SK-N-SH (cell line): ENCODE data around the gene PHYH. TPM values are rescaled to one million over a fixed set of nuclear protein-coding genes. Genes with fewer than 3 reads are reported as not detected.

Source experiments
- GABPA ChIP-seq: IDR thresholded peaks from 2 replicates; pipeline ENCODE4 v1.4.0; 2012; ENCODE audit warnings: low read depth, mild to moderate bottlenecking
- GATA2 ChIP-seq: sonication (generic); formaldehyde crosslinking; IDR thresholded peaks from 2 replicates; pipeline ENCODE4 v1.5.0; 2020; ENCODE audit warnings: mild to moderate bottlenecking, missing genetic modification reagents
- NFIC ChIP-seq: IDR thresholded peaks from 2 replicates; pipeline ENCODE4 v1.4.0; 2012; ENCODE audit warnings: borderline replicate concordance
- RXRA ChIP-seq: IDR thresholded peaks from 2 replicates; pipeline ENCODE4 v1.4.0; 2012; ENCODE audit warnings: low read depth, mild to moderate bottlenecking, borderline replicate concordance
- SMC3 ChIP-seq: IDR thresholded peaks from 2 replicates; pipeline ENCODE4 v1.6.1; 2012; ENCODE audit warnings: low read depth, low read length, improper control_type of control experiment
- polyA plus RNA-seq, 3 experiments: library from polyadenylated mRNA; depleted of rRNA; stranded (reverse); fragments of >200 nt; gene quantifications; 2 replicates each; pipeline ENCODE4 v1.2.3, GENCODE V29; 2012
- TF ChIP-seq, protein P1 (sequence below): IDR thresholded peaks from 2 replicates; pipeline ENCODE4 v1.4.0; 2012; ENCODE audit warnings: low read depth, borderline replicate concordance
- TF ChIP-seq, protein P2 (sequence below): IDR thresholded peaks from 2 replicates; pipeline ENCODE4 v1.6.1; 2012; ENCODE audit warnings: mild to moderate bottlenecking, low read depth, low read length, moderate library complexity
- TF ChIP-seq, protein P3 (sequence below): IDR thresholded peaks from 2 replicates; pipeline ENCODE4 v1.4.0; 2012; ENCODE audit warnings: low read depth, borderline replicate concordance
- TF ChIP-seq, protein P4 (sequence below): fragments of 150-350 bp; IDR thresholded peaks from 2 replicates; pipeline ENCODE4 v1.6.1; 2017; ENCODE audit warnings: antibody characterized with exemption, low read length, low read depth, borderline replicate concordance

Gene PHYH
- polyA plus RNA-seq, 1 of the 3 experiments (the other 2 are of a cell fraction): 16.2 TPM

DNA sequence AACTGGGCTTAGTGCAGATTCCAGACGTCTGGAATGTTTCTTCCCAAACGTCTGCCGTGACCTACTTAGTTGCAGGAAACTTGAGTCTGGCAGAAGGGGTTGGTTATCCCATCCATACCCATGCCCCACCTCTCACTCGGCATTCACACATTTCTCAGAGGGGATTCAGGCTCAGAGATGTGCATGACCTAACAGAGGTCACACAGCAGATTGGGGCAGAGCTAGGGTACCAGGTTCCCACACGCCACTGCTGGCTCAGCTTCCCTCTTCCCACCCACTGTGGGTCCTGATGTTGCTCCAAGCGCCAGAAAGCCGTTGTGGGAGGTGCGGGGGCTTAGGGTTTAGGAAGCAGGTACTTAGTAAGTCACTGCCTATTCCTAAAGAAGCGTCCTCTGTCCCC, 68.7 kb downstream of the PHYH start (continued):
- TF ChIP-seq, protein P1, sequence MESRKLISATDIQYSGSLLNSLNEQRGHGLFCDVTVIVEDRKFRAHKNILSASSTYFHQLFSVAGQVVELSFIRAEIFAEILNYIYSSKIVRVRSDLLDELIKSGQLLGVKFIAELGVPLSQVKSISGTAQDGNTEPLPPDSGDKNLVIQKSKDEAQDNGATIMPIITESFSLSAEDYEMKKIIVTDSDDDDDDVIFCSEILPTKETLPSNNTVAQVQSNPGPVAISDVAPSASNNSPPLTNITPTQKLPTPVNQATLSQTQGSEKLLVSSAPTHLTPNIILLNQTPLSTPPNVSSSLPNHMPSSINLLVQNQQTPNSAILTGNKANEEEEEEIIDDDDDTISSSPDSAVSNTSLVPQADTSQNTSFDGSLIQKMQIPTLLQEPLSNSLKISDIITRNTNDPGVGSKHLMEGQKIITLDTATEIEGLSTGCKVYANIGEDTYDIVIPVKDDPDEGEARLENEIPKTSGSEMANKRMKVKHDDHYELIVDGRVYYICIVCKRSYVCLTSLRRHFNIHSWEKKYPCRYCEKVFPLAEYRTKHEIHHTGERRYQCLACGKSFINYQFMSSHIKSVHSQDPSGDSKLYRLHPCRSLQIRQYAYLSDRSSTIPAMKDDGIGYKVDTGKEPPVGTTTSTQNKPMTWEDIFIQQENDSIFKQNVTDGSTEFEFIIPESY: no peak
- TF ChIP-seq, protein P2, sequence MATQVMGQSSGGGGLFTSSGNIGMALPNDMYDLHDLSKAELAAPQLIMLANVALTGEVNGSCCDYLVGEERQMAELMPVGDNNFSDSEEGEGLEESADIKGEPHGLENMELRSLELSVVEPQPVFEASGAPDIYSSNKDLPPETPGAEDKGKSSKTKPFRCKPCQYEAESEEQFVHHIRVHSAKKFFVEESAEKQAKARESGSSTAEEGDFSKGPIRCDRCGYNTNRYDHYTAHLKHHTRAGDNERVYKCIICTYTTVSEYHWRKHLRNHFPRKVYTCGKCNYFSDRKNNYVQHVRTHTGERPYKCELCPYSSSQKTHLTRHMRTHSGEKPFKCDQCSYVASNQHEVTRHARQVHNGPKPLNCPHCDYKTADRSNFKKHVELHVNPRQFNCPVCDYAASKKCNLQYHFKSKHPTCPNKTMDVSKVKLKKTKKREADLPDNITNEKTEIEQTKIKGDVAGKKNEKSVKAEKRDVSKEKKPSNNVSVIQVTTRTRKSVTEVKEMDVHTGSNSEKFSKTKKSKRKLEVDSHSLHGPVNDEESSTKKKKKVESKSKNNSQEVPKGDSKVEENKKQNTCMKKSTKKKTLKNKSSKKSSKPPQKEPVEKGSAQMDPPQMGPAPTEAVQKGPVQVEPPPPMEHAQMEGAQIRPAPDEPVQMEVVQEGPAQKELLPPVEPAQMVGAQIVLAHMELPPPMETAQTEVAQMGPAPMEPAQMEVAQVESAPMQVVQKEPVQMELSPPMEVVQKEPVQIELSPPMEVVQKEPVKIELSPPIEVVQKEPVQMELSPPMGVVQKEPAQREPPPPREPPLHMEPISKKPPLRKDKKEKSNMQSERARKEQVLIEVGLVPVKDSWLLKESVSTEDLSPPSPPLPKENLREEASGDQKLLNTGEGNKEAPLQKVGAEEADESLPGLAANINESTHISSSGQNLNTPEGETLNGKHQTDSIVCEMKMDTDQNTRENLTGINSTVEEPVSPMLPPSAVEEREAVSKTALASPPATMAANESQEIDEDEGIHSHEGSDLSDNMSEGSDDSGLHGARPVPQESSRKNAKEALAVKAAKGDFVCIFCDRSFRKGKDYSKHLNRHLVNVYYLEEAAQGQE: no peak
- TF ChIP-seq, protein P3, sequence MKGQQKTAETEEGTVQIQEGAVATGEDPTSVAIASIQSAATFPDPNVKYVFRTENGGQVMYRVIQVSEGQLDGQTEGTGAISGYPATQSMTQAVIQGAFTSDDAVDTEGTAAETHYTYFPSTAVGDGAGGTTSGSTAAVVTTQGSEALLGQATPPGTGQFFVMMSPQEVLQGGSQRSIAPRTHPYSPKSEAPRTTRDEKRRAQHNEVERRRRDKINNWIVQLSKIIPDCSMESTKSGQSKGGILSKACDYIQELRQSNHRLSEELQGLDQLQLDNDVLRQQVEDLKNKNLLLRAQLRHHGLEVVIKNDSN: no peak
- TF ChIP-seq SMC3 (no peak), RXRA (no peak), GATA2 (no peak), GABPA (no peak), NFIC (no peak)
- TF ChIP-seq, protein P4, sequence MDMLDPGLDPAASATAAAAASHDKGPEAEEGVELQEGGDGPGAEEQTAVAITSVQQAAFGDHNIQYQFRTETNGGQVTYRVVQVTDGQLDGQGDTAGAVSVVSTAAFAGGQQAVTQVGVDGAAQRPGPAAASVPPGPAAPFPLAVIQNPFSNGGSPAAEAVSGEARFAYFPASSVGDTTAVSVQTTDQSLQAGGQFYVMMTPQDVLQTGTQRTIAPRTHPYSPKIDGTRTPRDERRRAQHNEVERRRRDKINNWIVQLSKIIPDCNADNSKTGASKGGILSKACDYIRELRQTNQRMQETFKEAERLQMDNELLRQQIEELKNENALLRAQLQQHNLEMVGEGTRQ: no peak
- TF ChIP-seq, all 33 proteins: peak for 0

Other genes starting within 250 kb of the PHYH start
- gene OPTN, start 199.9 kb downstream of the PHYH start, polyA plus RNA-seq (2012; rRNA removed): 21.6 and 22.4 TPM in 2 replicates
- 5.1 and 5.5 TPM in 2 replicates for gene MCM10, start 138.5 kb downstream of the PHYH start, polyA plus RNA-seq (2012; rRNA removed)
- not detected in 2 replicates for gene UCMA, start 65.7 kb downstream of the PHYH start, polyA plus RNA-seq (2012; rRNA removed)
- 64.8 and 79.8 TPM in 2 replicates for gene SEPHS1, start 48.2 kb upstream of the PHYH start, polyA plus RNA-seq (2012; rRNA removed)
- gene BEND7, start 228.9 kb upstream of the PHYH start, polyA plus RNA-seq (2012; rRNA removed): 9.2 and 9.9 TPM in 2 replicates